RWPE1 (cell line): ENCODE results near the gene SYT7.

Experiments used
- CTCF ChIA-PET: fragments of 350-600 bp; sonication (Branson Sonifier 250); formaldehyde crosslinking; extraction: SDS; loops from one replicate; lab custom pipeline; 2021; lab: Yijun Ruan, JAX
- POLR2A ChIA-PET: fragments of 400-600 bp; formaldehyde crosslinking; extraction: SDS; loops from one replicate; lab custom pipeline; 2020; ENCODE audit warnings: antibody characterized with exemption; ENCODE audit not compliant: low non-redundant PET; lab: Yijun Ruan, JAX
- DNase-seq: peaks from one replicate; pipeline ENCODE4 v3.0.0; 2012; ENCODE audit warnings: low spot score
- H3K27ac ChIP-seq: fragments of 450-650 bp; 2 replicates; pipeline ENCODE4 v1.5.1; 2017
- CTCF ChIP-seq: fragments of 450-650 bp; conservative IDR thresholded peaks from 2 replicates; pipeline ENCODE4 v1.5.1; 2017; ENCODE audit warnings: low read depth, mild to moderate bottlenecking

The SYT7 gene

GRCh38 chr11:61510166-61510919 is 70.5 kb downstream of the SYT7 start:
- no peak for DNase-seq
- CTCF ChIA-PET: interaction anchor here (0.8 to 1.9 kb wide), 4 partner anchors 16 to 223 kb away, joined by 3 to 9 read pairs (median 4); no protein-coding TSS in a partner anchor
- TF ChIP-seq CTCF: no peak
- POLR2A ChIA-PET: no interaction called here
- no peak overlapping the region for H3K27ac ChIP-seq

GRCh38 chr11:61509043-61510029 is 71.5 kb downstream of the SYT7 start:
- peak; percentile 63 for DNase-seq
- peak; percentile 78 for TF ChIP-seq CTCF
- ChIA-PET POLR2A (interaction anchor here (0.5 to 0.6 kb wide), 2 partner anchors 12 to 297 kb away, joined by 5 to 6 read pairs; no protein-coding TSS in a partner anchor), CTCF (interaction anchor here (0.6 to 2.8 kb wide), 17 partner anchors 8 to 223 kb away, joined by 3 to 20 read pairs (median 3); no protein-coding TSS in a partner anchor)
- H3K27ac ChIP-seq: no peak overlapping the region

- DNase-seq: no peak
- no peak for TF ChIP-seq CTCF
- CTCF ChIA-PET: interaction anchor here (0.6 to 2.8 kb wide), 8 partner anchors 9 to 224 kb away, joined by 3 to 20 read pairs (median 4); no protein-coding TSS in a partner anchor
- H3K27ac ChIP-seq: no peak within 1 kb of the TSS
- POLR2A ChIA-PET: interaction anchor here (0.6 kb wide), 1 partner anchor 14 kb away, joined by 6 read pairs; no protein-coding TSS in a partner anchor
These were observed 72.7 kb downstream of the SYT7 start, which contains the start of gene LRRC10B for GRCh38 chr11:61507962-61508861. TSS of gene LRRC10B (plus strand) at chr11:61508749. CDS start at chr11:61508999, 250 bp downstream.

- ChIA-PET POLR2A (no interaction called here), CTCF (interaction anchor here (1.2 to 2.8 kb wide), 3 partner anchors 10 to 132 kb away, joined by 4 to 20 read pairs (median 5); no protein-coding TSS in a partner anchor)
- H3K27ac ChIP-seq: no peak overlapping the region
- TF ChIP-seq CTCF: no peak
- DNase-seq: no peak
These were observed 73.7 kb downstream of the SYT7 start for GRCh38 chr11:61507012-61507768.

GRCh38 chr11:61505640-61506155 is 75.2 kb downstream of the SYT7 start:
- ChIA-PET CTCF (interaction anchor here (0.6 to 2.1 kb wide), 3 partner anchors 26 to 173 kb away, joined by 4 to 8 read pairs (median 6); no protein-coding TSS in a partner anchor), POLR2A (no interaction called here)
- TF ChIP-seq CTCF: no peak
- peak; percentile 64 for DNase-seq
- no peak overlapping the region for H3K27ac ChIP-seq
